ENCODE measurements around the gene PITX1.
"Not testable (repeated sequence)": the region's sequence is repeated elsewhere in the genome, so short reads cannot be mapped to it uniquely, and the experiment has no call there.

PITX1 gene

GRCh38 chr5:135033901-135034235, at the start of gene PITX1:
Gene PITX1, minus strand, starts transcription at chr5:135034228. Its CDS starts 347 bp downstream, at chr5:135033881.
- no peak for DNase-seq (ENCODE audit: low read depth)

DNA sequence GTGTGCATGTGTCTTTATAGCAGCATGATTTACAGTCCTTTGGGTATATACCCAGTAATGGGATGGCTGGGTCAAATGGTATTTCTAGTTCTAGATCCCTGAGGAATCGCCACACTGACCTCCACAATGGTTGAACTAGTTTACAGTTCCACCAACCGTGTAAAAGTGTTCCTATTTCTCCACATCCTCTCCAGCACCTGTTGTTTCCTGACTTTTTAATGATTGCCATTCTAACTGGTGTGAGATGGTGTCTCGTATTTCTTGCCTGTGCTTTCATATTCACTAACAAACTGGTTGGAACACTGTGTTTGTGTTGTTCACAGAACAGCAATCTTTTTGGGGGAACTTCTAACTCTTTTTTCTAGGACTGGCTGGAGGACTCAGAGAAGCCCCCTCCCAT, 49.3 kb upstream of the PITX1 start:
- not testable (repeated sequence) for DNase-seq (ENCODE audit: low read depth); H3K4me3 ChIP-seq (ENCODE audit: low read length)

More at GRCh38 chr5:135033901-135034235, at the start of gene PITX1:
- TF ChIP-seq, protein P1, sequence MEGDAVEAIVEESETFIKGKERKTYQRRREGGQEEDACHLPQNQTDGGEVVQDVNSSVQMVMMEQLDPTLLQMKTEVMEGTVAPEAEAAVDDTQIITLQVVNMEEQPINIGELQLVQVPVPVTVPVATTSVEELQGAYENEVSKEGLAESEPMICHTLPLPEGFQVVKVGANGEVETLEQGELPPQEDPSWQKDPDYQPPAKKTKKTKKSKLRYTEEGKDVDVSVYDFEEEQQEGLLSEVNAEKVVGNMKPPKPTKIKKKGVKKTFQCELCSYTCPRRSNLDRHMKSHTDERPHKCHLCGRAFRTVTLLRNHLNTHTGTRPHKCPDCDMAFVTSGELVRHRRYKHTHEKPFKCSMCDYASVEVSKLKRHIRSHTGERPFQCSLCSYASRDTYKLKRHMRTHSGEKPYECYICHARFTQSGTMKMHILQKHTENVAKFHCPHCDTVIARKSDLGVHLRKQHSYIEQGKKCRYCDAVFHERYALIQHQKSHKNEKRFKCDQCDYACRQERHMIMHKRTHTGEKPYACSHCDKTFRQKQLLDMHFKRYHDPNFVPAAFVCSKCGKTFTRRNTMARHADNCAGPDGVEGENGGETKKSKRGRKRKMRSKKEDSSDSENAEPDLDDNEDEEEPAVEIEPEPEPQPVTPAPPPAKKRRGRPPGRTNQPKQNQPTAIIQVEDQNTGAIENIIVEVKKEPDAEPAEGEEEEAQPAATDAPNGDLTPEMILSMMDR (conservative IDR thresholded peaks at IDR 0.05; ENCODE audit: low read depth, low read length): no peak
- peak within 1 kb of the TSS; percentile 14 for H3K4me3 ChIP-seq (ENCODE audit: low read length)

DNA sequence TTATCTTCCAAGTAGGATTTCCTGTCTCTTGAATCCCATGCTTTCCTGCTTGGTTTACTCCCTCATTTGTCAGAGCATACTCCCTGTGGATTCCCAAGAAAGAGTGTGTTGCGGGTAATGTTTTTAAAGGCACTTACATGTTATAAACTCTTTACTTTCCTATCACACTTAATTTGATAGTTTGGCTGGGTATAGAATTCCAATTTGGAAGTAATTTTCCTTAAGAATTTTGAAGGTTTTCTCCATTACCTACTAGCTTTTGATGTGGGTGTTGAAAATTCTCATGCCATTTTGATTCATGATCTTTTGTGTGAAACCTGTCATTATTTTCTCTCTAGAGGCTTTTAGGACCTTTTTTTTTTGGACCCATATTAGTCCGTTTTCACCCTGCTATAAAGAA, 47.2 kb upstream of the PITX1 start:
- TF ChIP-seq, protein P1 (conservative IDR thresholded peaks at IDR 0.05; ENCODE audit: low read depth, low read length): no peak
- no peak overlapping the region for H3K4me3 ChIP-seq (ENCODE audit: low read length)
- DNase-seq (ENCODE audit: low read depth): no peak

GRCh38 chr5:135079760-135080159, 45.7 kb upstream of the PITX1 start:
- no peak for DNase-seq (ENCODE audit: low read depth)
- TF ChIP-seq, protein P1 (conservative IDR thresholded peaks at IDR 0.05; ENCODE audit: low read depth, low read length): no peak
- H3K4me3 ChIP-seq (ENCODE audit: low read length): no peak overlapping the region

DNA sequence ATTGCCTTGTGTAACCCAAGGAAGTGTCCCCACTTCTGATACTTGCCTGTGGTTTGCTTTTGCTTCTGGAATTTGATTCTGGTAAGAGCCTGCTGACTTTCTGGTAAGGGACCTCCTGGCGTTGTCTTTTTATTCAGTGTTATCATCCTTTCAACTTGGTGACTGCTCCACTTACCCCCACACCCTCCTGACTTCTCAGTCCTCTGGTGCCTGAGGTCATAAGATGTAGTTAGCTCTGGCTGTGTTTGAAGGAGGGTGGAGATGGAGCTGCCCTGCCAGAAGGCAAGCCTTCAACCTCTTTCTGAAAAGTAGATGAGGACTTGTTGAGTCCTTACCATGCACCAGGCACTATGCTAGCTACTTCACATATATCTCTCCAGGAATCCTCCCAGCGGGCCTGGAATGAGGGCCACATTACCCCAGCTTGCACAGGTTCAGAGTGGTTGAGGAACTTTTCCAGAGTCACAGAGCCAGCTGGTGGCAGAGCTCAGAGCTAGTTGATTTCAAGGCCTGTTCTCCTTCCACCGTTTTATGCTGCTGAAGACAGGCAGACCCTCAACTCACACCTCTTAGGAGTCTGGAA, 45.2 kb upstream of the PITX1 start:
- H3K4me3 ChIP-seq (ENCODE audit: low read length): no peak overlapping the region
- TF ChIP-seq, protein P1 (conservative IDR thresholded peaks at IDR 0.05; ENCODE audit: low read depth, low read length): no peak
- no peak for DNase-seq (ENCODE audit: low read depth)

GRCh38 chr5:135076801-135077200, 42.8 kb upstream of the PITX1 start:
- H3K4me3 ChIP-seq (ENCODE audit: low read length): no peak overlapping the region
- DNase-seq (ENCODE audit: low read depth): no peak
- TF ChIP-seq, protein P1 (conservative IDR thresholded peaks at IDR 0.05; ENCODE audit: low read depth, low read length): no peak

GRCh38 chr5:135076051-135076491, 42.0 kb upstream of the PITX1 start:
- DNase-seq (ENCODE audit: low read depth): no peak
- no peak overlapping the region for H3K4me3 ChIP-seq (ENCODE audit: low read length)
- TF ChIP-seq, protein P1 (conservative IDR thresholded peaks at IDR 0.05; ENCODE audit: low read depth, low read length): no peak
